KBM-7 (cell line): ENCODE results near the gene FAM163B.

Experiments
- DNase-seq: peaks from one replicate; pipeline ENCODE4 v3.0.0-alpha.2; 2015
- in situ Hi-C: fragments of 300-500 bp; cut with MboI; formaldehyde crosslinking; loops from 2 replicates; pipeline ENCODE4 v1.14.3; 2020; ENCODE audit warnings: low sequenced_read_pairs, low pct_unique_long_range_greater_than_20kb, mixed read lengths

The FAM163B gene

DNA sequence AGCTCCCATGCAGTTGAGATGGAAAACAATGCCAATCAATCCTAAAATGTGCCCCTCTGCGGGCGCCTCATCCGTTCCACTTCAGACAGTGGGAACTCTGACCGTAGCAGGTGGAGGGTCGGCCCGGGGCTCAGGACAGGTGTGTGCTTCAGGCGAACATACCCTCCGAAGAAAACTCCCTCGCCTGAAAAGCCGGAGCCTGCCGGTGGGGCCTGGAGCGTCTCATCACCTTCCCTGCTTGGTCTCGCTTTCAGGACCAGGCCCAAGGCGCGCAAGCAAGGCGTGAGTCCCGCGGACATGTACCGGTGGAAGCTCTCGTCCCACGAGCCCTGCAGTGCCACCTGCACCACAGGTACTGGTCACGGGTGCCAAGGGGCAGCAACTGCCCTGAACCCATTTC is 48.2 kb downstream of the FAM163B start:
- in situ Hi-C loops = no loop called here
- DNase-seq = no peak

GRCh38 chr9:133560311-133560710 is 48.9 kb downstream of the FAM163B start:
- DNase-seq = no peak
- in situ Hi-C loops = no loop called here

DNA sequence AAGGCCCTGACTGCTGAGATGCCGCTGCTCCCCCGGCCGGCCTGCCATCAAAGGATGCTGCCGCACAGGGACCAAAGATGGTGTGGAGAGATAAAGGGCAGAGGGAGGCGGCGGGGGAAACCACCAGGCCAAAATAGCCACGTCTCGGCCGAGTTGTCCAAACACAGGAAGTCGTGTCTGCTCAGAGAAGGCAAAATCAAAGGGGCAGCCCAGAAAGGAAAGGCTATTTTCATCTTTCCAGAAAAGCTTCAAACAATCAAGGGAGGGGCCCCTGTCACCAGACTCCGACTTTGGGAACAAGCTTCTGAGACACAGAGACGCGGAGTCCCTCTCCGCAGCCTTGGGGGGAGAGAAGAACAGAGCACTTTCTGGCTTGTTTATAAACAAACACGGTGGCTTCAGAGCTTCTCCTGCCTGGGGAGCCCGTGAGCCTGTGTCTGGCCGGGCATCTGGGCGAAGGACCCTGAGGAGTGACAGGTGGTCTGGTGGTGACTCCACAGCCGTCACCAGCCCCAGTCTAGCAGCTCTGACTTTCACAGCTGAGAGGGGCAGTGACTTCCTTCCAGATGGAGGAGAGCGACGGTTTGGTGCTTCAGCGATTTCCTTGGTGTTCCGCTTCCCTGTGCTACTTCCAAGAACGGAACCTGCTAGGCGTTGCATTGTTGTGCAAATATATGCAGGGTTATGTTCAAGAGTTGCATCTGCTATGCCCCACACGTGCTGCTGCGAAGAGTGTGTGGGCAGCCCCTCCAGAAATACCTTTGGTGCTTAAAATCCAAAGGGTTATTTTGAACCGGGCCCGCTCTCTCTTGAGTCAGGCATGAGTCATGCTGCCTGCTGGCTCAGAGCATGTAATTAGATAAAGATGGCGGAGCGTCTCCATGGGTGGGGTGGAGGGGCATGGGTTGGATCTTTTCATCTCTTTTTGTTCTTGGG is 50.7 kb downstream of the FAM163B start:
- in situ Hi-C loops = no loop called here
- peak; percentile 57 for DNase-seq

GRCh38 chr9:133557581-133557980 is 51.6 kb downstream of the FAM163B start:
- in situ Hi-C loops = no loop called here
- no peak for DNase-seq

GRCh38 chr9:133556354-133556753 is 52.8 kb downstream of the FAM163B start:
- in situ Hi-C loops = no loop called here
- DNase-seq = no peak

DNA sequence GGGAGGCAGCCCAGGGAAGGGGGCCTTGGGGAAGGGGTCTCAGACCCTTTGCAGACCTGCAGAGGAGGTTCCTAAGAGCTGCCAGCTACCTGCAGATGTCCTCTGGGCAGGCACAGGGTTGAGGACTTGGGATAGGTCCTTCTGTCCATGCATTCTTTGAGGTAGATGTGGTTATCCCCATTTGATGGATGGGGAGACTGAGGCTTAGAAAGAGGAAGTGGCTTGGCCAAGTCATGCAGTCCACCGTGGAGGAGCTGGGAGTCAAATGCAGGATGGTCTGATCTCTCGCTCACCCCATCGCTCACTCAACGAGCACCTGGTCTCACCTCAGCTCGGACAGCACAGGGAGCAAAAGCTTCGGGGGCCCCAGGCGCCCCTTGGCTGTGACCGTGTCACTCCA is 54.5 kb downstream of the FAM163B start:
- in situ Hi-C loops = no loop called here
- DNase-seq = no peak

- in situ Hi-C loops = no loop called here
- no peak for DNase-seq
Measured at GRCh38 chr9:133553973-133554713, 55.0 kb downstream of the FAM163B start.

- DNase-seq = no peak
- in situ Hi-C loops = no loop called here
Measured at GRCh38 chr9:133553123-133553522, 56.1 kb downstream of the FAM163B start.

DNA sequence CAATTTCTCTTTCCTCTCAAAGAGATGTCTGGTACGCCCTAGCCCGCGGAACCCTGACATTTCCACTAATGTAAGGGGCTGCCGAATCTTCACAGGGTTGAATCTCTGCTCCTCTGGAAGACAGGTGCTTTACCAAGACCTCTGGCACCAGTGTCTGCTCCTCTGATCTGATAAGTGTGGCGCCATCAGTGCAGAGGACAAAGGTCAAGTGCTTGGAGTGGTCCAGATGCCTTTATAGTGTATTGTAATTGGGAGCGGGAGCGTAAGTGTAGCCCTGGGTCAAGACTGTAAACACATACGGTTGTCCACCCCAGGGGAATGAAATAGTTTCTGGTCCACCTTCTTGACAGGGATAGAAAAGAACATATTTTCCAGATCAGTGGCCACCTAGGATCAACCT is 57.0 kb downstream of the FAM163B start:
- in situ Hi-C loops = no loop called here
- DNase-seq = no peak

DNA sequence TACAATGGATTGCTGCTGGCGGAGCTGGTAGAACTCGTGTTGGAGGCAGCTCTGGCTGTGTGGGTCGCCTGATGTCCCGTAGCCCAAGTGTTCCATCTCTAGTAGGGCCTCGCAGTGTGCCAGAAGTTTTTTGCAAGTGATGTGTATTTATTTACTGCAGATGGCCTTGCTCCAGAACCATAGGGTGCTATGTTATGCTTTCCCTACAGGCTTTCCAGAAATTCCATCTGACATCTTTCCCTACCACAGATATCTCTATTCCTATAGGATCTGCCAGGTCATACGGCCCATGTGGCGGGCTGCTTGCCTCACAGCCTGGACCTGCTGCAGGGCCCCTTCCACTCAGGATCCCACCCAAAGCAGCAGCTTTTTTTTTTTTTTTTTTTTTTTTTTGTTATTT is 57.7 kb downstream of the FAM163B start:
- in situ Hi-C loops = no loop called here
- DNase-seq = no peak

DNA sequence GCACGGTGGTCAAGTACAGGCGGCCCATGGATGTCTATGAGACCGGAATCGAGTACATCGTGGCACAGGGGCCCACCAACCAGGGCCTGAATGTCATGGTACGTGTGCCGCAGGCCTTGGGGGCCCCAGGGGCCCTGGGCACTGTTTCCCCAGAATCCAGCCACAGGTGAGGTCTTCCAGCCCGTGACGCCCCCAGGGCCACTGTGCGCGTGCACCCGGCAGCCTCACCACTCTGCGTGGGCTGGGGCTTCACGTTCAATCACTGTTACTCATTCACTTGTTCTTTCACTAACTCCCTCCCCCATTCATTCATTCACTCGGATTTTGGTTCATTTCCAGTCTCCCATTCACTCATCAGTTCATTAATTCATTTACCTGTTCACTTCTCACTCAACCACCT is 62.1 kb downstream of the FAM163B start:
- in situ Hi-C loops = loop anchor here (25.0 kb wide), 1 partner anchor 440 kb away; the partner anchor contains the start of gene VAV2
- DNase-seq = no peak

- in situ Hi-C loops = loop anchor here (25.0 kb wide), 1 partner anchor 441 kb away; the partner anchor contains the start of gene VAV2
- no peak for DNase-seq
Measured at GRCh38 chr9:133546287-133546680, 62.9 kb downstream of the FAM163B start.

DNA sequence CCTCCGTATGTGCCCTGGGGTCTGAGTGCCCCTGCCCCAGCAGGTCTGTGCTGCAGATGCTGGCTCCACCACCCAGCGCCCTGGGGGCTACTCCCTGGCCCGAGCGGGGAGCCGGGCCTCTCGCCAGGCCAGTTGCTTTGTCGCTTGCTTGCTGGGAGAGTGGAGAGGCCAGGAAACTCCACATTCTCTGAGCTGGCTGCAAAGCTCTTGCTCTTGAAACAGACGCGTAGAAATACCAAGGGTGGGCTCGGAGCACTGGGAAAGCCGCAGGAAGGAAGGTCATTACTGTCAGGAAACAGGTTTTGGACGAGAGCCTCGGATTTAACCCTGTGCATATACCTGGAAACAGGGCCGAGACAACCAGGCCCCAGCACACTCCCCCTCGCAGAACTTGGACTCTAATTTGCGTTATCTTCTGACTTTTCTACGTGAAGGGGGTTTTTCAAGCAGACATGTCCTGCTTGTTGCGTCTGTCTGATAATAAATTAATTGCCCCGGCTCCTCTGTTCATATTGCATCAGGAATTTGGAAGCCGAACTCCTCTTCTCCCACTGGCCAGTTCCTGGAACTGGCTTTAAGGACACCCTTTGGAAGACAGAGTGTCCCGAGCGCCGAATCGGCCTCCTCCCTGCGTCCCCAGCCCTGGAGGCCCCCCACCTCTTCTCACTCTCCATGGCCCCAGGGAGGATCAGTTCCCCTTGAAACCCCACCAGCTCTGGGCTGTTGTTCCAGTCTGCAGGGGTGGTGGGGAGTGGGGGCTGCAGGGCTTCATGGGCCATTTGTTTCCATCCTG is 63.5 kb downstream of the FAM163B start:
- in situ Hi-C loops = loop anchor here (25.0 kb wide), 1 partner anchor 442 kb away; the partner anchor contains the start of gene VAV2
- no peak for DNase-seq

DNA sequence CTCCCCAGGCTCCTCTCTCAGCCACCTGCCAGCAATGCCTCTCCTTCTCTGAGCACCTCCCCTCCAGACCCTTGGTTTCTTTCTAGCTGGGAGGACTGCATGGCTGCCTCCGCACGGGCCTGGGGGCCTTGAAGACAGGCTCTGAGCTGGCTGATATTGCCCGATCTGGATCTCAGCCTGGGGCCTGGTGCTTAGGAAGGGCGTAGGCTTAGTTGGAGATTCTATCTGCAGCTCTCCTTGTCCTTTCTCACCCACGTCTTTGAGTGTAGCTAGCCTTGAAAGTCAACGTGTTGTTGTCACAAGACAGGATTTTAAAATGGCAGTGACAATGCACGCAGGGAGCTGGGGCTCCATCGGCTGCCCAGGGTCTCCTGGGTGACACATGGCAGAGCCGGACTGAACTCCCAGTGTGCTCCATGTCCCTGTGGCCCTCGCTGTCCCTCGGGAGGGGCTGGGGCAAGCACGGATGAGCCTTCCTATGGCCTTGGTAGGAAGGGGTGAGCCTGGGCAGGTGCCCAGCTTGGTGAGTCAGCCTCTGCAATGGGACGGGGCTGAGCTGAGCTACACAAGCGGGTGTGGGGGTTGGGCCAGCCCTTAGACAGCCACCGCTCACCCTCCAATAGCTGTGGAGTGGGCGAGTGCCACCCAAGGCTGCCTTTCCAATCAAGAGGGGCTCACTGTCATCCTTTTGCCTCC is 65.3 kb downstream of the FAM163B start:
- in situ Hi-C loops = loop anchor here (25.0 kb wide), 1 partner anchor 443 kb away; the partner anchor contains the start of gene VAV2
- no peak for DNase-seq

- in situ Hi-C loops = loop anchor here (25.0 kb wide), 1 partner anchor 445 kb away; the partner anchor contains the start of gene VAV2
Measured at GRCh38 chr9:133542002-133542401, 67.2 kb downstream of the FAM163B start.

GRCh38 chr9:133540698-133541025 is 68.5 kb downstream of the FAM163B start:
- DNase-seq = no peak

More at GRCh38 chr9:133542002-133542401, 67.2 kb downstream of the FAM163B start:
- no peak for DNase-seq

GRCh38 chr9:133539991-133540697 is 69.0 kb downstream of the FAM163B start:
- in situ Hi-C loops = loop anchor here (25.0 kb wide), 1 partner anchor 447 kb away; the partner anchor contains the start of gene VAV2
- DNase-seq = peak; percentile 71

More at GRCh38 chr9:133540698-133541025, 68.5 kb downstream of the FAM163B start:
- in situ Hi-C loops = loop anchor here (25.0 kb wide), 1 partner anchor 447 kb away; the partner anchor contains the start of gene VAV2
